ENCODE results near the gene LRWD1. TPM values are rescaled to one million over a fixed set of nuclear protein-coding genes. Genes with fewer than 3 reads are reported as not detected.

LRWD1 gene
- total and polyA plus RNA-seq, 9 of the 15 experiments (the other 6 are each of a cell fraction or from before 2014, with no cell fraction given): 0.61 to 66.0 (median 33.2) TPM

GRCh38 chr7:102439963-102440795 is 24.6 kb upstream of the LRWD1 start (continued):
- TF ChIP-seq CREB5 (CRISPR knock-in tag; IDR thresholded peaks at IDR 0.05) (no peak), FOSL1 (tag; conservative IDR thresholded peaks at IDR 0.05) (peak; percentile 92), CREBBP (IDR thresholded peaks at IDR 0.05; ENCODE audit: low read depth, low read length) (no peak), CTBP1 (IDR thresholded peaks at IDR 0.05; ENCODE audit: borderline replicate concordance) (peak; percentile 56; the same call in 1 of the 2 replicates), KLF16 (IDR thresholded peaks at IDR 0.05) (no peak), ARID3A (IDR thresholded peaks at IDR 0.05; ENCODE audit: borderline replicate concordance, low read depth, low read length) (peak; percentile 60; the same call in 1 of the 2 replicates), UBTF (IDR thresholded peaks at IDR 0.05; ENCODE audit: borderline replicate concordance in 1 of 2, low read depth in 2 of 2, low read length in 2 of 2) (peak in 1 of 2 experiments; percentile 81; a peak in 1 of 4 replicates), FOXA3 (CRISPR knock-in tag; conservative IDR thresholded peaks at IDR 0.05 in 1 of 2, IDR thresholded peaks at IDR 0.05 in 1 of 2) (no peak), HNRNPK (IDR thresholded peaks at IDR 0.05; ENCODE audit: low read depth, low read length, poor library complexity, severe bottlenecking) (no peak), ARHGAP35 (IDR thresholded peaks at IDR 0.05; ENCODE audit: partially characterized antibody) (no peak), KDM2B (CRISPR knock-in tag; IDR thresholded peaks at IDR 0.05) (no peak), FOXO4 (CRISPR knock-in tag; IDR thresholded peaks at IDR 0.05) (no peak), CBFA2T3 (IDR thresholded peaks at IDR 0.05) (peak; percentile 42), ZNF121 (CRISPR knock-in tag; conservative IDR thresholded peaks at IDR 0.05) (peak; percentile 64), JUNB (CRISPR knock-in tag; conservative IDR thresholded peaks at IDR 0.05) (no peak), CBX1 (IDR thresholded peaks at IDR 0.05; ENCODE audit: low read depth) (no peak), ZNF12 (CRISPR knock-in tag; IDR thresholded peaks at IDR 0.05) (peak; percentile 98), ESRRA (IDR thresholded peaks at IDR 0.05; ENCODE audit: borderline replicate concordance, low read depth) (no peak; the same call in 1 of the 2 replicates), NFIC (IDR thresholded peaks at IDR 0.05) (peak; percentile 89), PKNOX1 (IDR thresholded peaks at IDR 0.05) (peak; percentile 58)

Data from K562 (cell line).